HEK293 (cell line): ENCODE data around the gene PPHLN1.

Experiments used
- CTCF ChIA-PET: fragments of 350-600 bp; formaldehyde crosslinking; extraction: SDS; loops from one replicate; lab custom pipeline; 2021; ENCODE audit warnings: antibody characterized with exemption; lab: Yijun Ruan, JAX
- POLR2A ChIA-PET: fragments of 300-600 bp; formaldehyde crosslinking; extraction: SDS; loops from one replicate; lab custom pipeline; 2020; ENCODE audit warnings: antibody characterized with exemption, inconsistent platforms; lab: Yijun Ruan, JAX
- H3K27ac ChIP-seq: fragments of 200-500 bp; sonication (Bioruptor generic); 2 replicates; pipeline ENCODE4 v1.5.1; 2014; ENCODE audit warnings: low read depth, low read length, control low read depth, inconsistent platforms; ENCODE audit errors: extremely low read depth
- H3K36me3 ChIP-seq, 2 experiments: fragments of 200-500 bp in 1 of 2; sonication (Bioruptor generic) in 1 of 2; 1 replicate in 1 of 2; 2 replicates in 1 of 2; pipeline ENCODE4 v1.5.1; 2014 to 2017; ENCODE audit warnings: inconsistent platforms in 2 of 2, low read length in 2 of 2; ENCODE audit not compliant: control insufficient read depth in 2 of 2, insufficient read depth in 1 of 2
- H3K4me1 ChIP-seq: fragments of 200-500 bp; sonication (Bioruptor generic); 2 replicates; pipeline ENCODE4 v1.5.1; 2014; ENCODE audit warnings: mild to moderate bottlenecking, low read length, inconsistent platforms; ENCODE audit not compliant: control insufficient read depth, insufficient read depth
- H3K4me3 ChIP-seq: 2 replicates; pipeline ENCODE4 v1.5.1; 2011; ENCODE audit warnings: low read depth, mild to moderate bottlenecking, control low read depth, low read length, moderate library complexity
- H3K9me3 ChIP-seq: fragments of 200-500 bp; sonication (Bioruptor generic); 2 replicates; pipeline ENCODE4 v1.5.1; 2014; ENCODE audit warnings: low read depth, low read length, inconsistent platforms; ENCODE audit not compliant: control insufficient read depth, insufficient read depth
- MYNN ChIP-seq: fragments of 450-650 bp; formaldehyde crosslinking; IDR thresholded peaks from 2 replicates; pipeline ENCODE4 v1.5.1; 2016; ENCODE audit warnings: missing biosample characterization, missing genetic modification characterization, borderline replicate concordance
- TSHZ1 ChIP-seq: fragments of 450-650 bp; formaldehyde crosslinking; IDR thresholded peaks from 2 replicates; pipeline ENCODE4 v1.5.1; 2016; ENCODE audit warnings: missing biosample characterization, missing genetic modification characterization, borderline replicate concordance
- ZBTB6 ChIP-seq: fragments of 450-650 bp; formaldehyde crosslinking; IDR thresholded peaks from 2 replicates; pipeline ENCODE4 v1.5.1; 2017; ENCODE audit warnings: missing biosample characterization, missing genetic modification characterization
- ZNF132 ChIP-seq: fragments of 450-650 bp; formaldehyde crosslinking; IDR thresholded peaks from 2 replicates; pipeline ENCODE4 v1.5.1; 2017; ENCODE audit warnings: missing biosample characterization, missing genetic modification characterization, borderline replicate concordance
- ZNF140 ChIP-seq: fragments of 450-650 bp; formaldehyde crosslinking; IDR thresholded peaks from 2 replicates; pipeline ENCODE4 v1.5.1; 2016; ENCODE audit warnings: missing biosample characterization, missing genetic modification characterization
- ZNF214 ChIP-seq: fragments of 450-650 bp; formaldehyde crosslinking; IDR thresholded peaks from 2 replicates; pipeline ENCODE4 v1.5.1; 2017; ENCODE audit warnings: missing biosample characterization, mild to moderate bottlenecking, missing genetic modification characterization, borderline replicate concordance
- ZNF266 ChIP-seq: fragments of 450-650 bp; formaldehyde crosslinking; IDR thresholded peaks from 2 replicates; pipeline ENCODE4 v1.5.1; 2016; ENCODE audit warnings: missing biosample characterization, missing genetic modification characterization, low read depth
- ZNF274 ChIP-seq, 2 experiments: fragments of 200-500 bp in 1 of 2; fragments of 450-650 bp in 1 of 2; sonication (Bioruptor generic) in 1 of 2; formaldehyde crosslinking in 1 of 2; IDR thresholded peaks; 2 replicates each; pipeline versions ENCODE4 v1.5.1 to v1.6.1; 2014 to 2016; ENCODE audit warnings: borderline replicate concordance in 1 of 2, inconsistent platforms in 1 of 2, low read length in 1 of 2, missing biosample characterization in 1 of 2, missing genetic modification characterization in 1 of 2
- ZNF324 ChIP-seq: fragments of 450-650 bp; formaldehyde crosslinking; IDR thresholded peaks from 2 replicates; pipeline ENCODE4 v1.5.1; 2016; ENCODE audit warnings: missing biosample characterization, missing genetic modification characterization
- ZNF521 ChIP-seq: fragments of 450-650 bp; formaldehyde crosslinking; IDR thresholded peaks from 2 replicates; pipeline ENCODE4 v1.5.1; 2017; ENCODE audit warnings: missing biosample characterization, mild to moderate bottlenecking, missing genetic modification characterization
- ZNF555 ChIP-seq: fragments of 450-650 bp; formaldehyde crosslinking; conservative IDR thresholded peaks from 2 replicates; pipeline ENCODE4 v1.5.1; 2017; ENCODE audit warnings: missing biosample characterization, mild to moderate bottlenecking, missing genetic modification characterization, inconsistent platforms
- ZNF558 ChIP-seq: fragments of 450-650 bp; formaldehyde crosslinking; IDR thresholded peaks from 2 replicates; pipeline ENCODE4 v1.5.1; 2016; ENCODE audit warnings: missing biosample characterization, missing genetic modification characterization
- ZNF571 ChIP-seq: fragments of 450-650 bp; formaldehyde crosslinking; IDR thresholded peaks from 2 replicates; pipeline ENCODE4 v1.5.0; 2017; ENCODE audit warnings: missing biosample characterization, missing genetic modification characterization
- ZNF596 ChIP-seq: fragments of 450-650 bp; IDR thresholded peaks from 2 replicates; pipeline ENCODE4 v1.5.0; 2018; ENCODE audit warnings: missing biosample characterization, mild to moderate bottlenecking, missing genetic modification characterization, moderate library complexity
- ZNF600 ChIP-seq: fragments of 450-650 bp; formaldehyde crosslinking; IDR thresholded peaks from 2 replicates; pipeline ENCODE4 v1.5.1; 2016; ENCODE audit warnings: missing biosample characterization, missing genetic modification characterization
- TF ChIP-seq, protein P1 (sequence below): fragments of 450-650 bp; formaldehyde crosslinking; IDR thresholded peaks from 2 replicates; pipeline ENCODE4 v1.5.1; 2017; ENCODE audit warnings: missing biosample characterization, missing genetic modification characterization
- TF ChIP-seq, protein P2 (sequence below): fragments of 450-650 bp; formaldehyde crosslinking; IDR thresholded peaks from 2 replicates; pipeline ENCODE4 v1.5.1; 2017; ENCODE audit warnings: missing biosample characterization, mild to moderate bottlenecking, missing genetic modification characterization, moderate library complexity
- TF ChIP-seq, protein P3 (sequence below): sonication (generic); formaldehyde crosslinking; IDR thresholded peaks from 2 replicates; pipeline ENCODE4 v1.8.1; 2022; ENCODE audit warnings: mild to moderate bottlenecking, moderate library complexity, missing genetic modification reagents

PPHLN1 gene

GRCh38 chr12:42428850-42429249 lies 102.9 kb downstream of the PPHLN1 start:
- Histone ChIP-seq H3K4me3 (no peak overlapping the region), H3K27ac (no peak overlapping the region), H3K36me3 (peaks cover 0 to 5% of the 10 kb centered on the region in 2 experiments; a peak in 2 of 3 replicates), H3K9me3 (no peaks in the 10 kb centered on the region)
- ChIA-PET POLR2A (no interaction called here), CTCF (interaction anchor here (0.6 kb wide), 1 partner anchor 15 kb away, joined by 3 read pairs; no protein-coding TSS in a partner anchor)
- TF ChIP-seq ZNF324 (tag by site-specific recombination) (no peak), ZNF274 (IDR thresholded peaks at IDR 0.05; ENCODE audit: low read length) (no peak), ZNF274 (tag by site-specific recombination; IDR thresholded peaks at IDR 0.05; ENCODE audit: borderline replicate concordance) (no peak), ZNF266 (tag by site-specific recombination) (no peak), ZNF571 (tag by site-specific recombination) (no peak), ZNF558 (no peak), TSHZ1 (tag by site-specific recombination) (no peak), ZNF132 (tag by site-specific recombination) (no peak), MYNN (tag by site-specific recombination) (no peak), ZNF600 (no peak), ZNF140 (tag by site-specific recombination) (no peak), ZNF596 (tag by site-specific recombination) (no peak), ZNF521 (tag by site-specific recombination) (no peak), ZNF555 (no peak), ZNF214 (no peak), ZBTB6 (tag by site-specific recombination) (no peak)
- TF ChIP-seq, protein P1, sequence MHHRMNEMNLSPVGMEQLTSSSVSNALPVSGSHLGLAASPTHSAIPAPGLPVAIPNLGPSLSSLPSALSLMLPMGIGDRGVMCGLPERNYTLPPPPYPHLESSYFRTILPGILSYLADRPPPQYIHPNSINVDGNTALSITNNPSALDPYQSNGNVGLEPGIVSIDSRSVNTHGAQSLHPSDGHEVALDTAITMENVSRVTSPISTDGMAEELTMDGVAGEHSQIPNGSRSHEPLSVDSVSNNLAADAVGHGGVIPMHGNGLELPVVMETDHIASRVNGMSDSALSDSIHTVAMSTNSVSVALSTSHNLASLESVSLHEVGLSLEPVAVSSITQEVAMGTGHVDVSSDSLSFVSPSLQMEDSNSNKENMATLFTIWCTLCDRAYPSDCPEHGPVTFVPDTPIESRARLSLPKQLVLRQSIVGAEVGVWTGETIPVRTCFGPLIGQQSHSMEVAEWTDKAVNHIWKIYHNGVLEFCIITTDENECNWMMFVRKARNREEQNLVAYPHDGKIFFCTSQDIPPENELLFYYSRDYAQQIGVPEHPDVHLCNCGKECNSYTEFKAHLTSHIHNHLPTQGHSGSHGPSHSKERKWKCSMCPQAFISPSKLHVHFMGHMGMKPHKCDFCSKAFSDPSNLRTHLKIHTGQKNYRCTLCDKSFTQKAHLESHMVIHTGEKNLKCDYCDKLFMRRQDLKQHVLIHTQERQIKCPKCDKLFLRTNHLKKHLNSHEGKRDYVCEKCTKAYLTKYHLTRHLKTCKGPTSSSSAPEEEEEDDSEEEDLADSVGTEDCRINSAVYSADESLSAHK (tag by site-specific recombination) = no peak
- TF ChIP-seq, protein P2, sequence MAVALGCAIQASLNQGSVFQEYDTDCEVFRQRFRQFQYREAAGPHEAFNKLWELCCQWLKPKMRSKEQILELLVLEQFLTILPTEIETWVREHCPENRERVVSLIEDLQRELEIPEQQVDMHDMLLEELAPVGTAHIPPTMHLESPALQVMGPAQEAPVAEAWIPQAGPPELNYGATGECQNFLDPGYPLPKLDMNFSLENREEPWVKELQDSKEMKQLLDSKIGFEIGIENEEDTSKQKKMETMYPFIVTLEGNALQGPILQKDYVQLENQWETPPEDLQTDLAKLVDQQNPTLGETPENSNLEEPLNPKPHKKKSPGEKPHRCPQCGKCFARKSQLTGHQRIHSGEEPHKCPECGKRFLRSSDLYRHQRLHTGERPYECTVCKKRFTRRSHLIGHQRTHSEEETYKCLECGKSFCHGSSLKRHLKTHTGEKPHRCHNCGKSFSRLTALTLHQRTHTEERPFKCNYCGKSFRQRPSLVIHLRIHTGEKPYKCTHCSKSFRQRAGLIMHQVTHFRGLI (tag by site-specific recombination) = no peak
- TF ChIP-seq, protein P3, sequence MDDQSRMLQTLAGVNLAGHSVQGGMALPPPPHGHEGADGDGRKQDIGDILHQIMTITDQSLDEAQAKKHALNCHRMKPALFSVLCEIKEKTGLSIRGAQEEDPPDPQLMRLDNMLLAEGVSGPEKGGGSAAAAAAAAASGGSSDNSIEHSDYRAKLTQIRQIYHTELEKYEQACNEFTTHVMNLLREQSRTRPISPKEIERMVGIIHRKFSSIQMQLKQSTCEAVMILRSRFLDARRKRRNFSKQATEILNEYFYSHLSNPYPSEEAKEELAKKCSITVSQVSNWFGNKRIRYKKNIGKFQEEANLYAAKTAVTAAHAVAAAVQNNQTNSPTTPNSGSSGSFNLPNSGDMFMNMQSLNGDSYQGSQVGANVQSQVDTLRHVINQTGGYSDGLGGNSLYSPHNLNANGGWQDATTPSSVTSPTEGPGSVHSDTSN (CRISPR knock-in tag) = no peak
- TF ChIP-seq, all 188 proteins: peak for 0
- H3K4me1 ChIP-seq = no peaks in the 10 kb centered on the region
